Measurements from ENCODE around the gene MCCD1. TPM values are rescaled to one million over a fixed set of nuclear protein-coding genes. Genes with fewer than 3 reads are reported as not detected.

The MCCD1 gene
- total RNA-seq, 1 experiment from 2014 or later: not detected

GRCh38 chr6:31530659-31531058 lies 1.9 kb downstream of the MCCD1 start:
- no peaks in the 10 kb centered on the region for H3K4me1 ChIP-seq

GRCh38 chr6:31531162-31531561 lies 2.4 kb downstream of the MCCD1 start:
- no peaks in the 10 kb centered on the region for H3K9me3 ChIP-seq
- DNase-seq: no peak
- H3K4me3 ChIP-seq (ENCODE audit: low read depth, low read length): no peak overlapping the region
- no peak overlapping the region for H3K4me3 Mint-ChIP-seq (ENCODE audit: unreplicated experiment)
- no TSS peak for BruUV-seq (replicated peaks)
- H3K4me1 ChIP-seq: no peaks in the 10 kb centered on the region
- intact Hi-C loops (cut with micrococcal nuclease; ENCODE audit: unreplicated experiment): no loop called here
- H3K4me1 Mint-ChIP-seq (ENCODE audit: low read depth, unreplicated experiment): peaks cover 9% of the 10 kb centered on the region
- TF ChIP-seq CTCF (IDR thresholded peaks at IDR 0.05; ENCODE audit: insufficient read depth in 1 of 2, low read depth in 1 of 2, low read length in 1 of 2, severe bottlenecking in 1 of 2, unreplicated experiment in 1 of 2): no peak
- ChIA-PET CTCF (no interaction called here), POLR2A (interaction anchor here (0.6 kb wide), 1 partner anchor 33 kb away, joined by 3 read pairs; the partner anchor contains the start of gene MICB)
- no peaks in the 10 kb centered on the region for H3K27me3 ChIP-seq (replicated peaks; ENCODE audit: control insufficient read depth, insufficient read depth, low read length)
- peaks cover 12% of the 10 kb centered on the region for H3K36me3 ChIP-seq (ENCODE audit: control insufficient read depth, insufficient read depth, low read length)
- no peaks in the 10 kb centered on the region for H3K9me3 Mint-ChIP-seq (ENCODE audit: unreplicated experiment)
- H3K36me3 Mint-ChIP-seq (ENCODE audit: insufficient read depth, unreplicated experiment): peaks cover 90% of the 10 kb centered on the region
- peak overlapping the region; percentile 23 for H3K27ac Mint-ChIP-seq (ENCODE audit: unreplicated experiment)
- H3K27me3 Mint-ChIP-seq (ENCODE audit: insufficient read depth, unreplicated experiment): no peaks in the 10 kb centered on the region

More at GRCh38 chr6:31530659-31531058, 1.9 kb downstream of the MCCD1 start:
- Mint-ChIP-seq H3K36me3 (ENCODE audit: insufficient read depth, unreplicated experiment) (peaks cover 84% of the 10 kb centered on the region), H3K27ac (ENCODE audit: unreplicated experiment) (peak overlapping the region; percentile 23), H3K9me3 (ENCODE audit: unreplicated experiment) (no peaks in the 10 kb centered on the region), H3K4me3 (ENCODE audit: unreplicated experiment) (no peak overlapping the region), H3K27me3 (ENCODE audit: insufficient read depth, unreplicated experiment) (no peaks in the 10 kb centered on the region), H3K4me1 (ENCODE audit: low read depth, unreplicated experiment) (peaks cover 9% of the 10 kb centered on the region)
- TF ChIP-seq CTCF (IDR thresholded peaks at IDR 0.05; ENCODE audit: insufficient read depth in 1 of 2, low read depth in 1 of 2, low read length in 1 of 2, severe bottlenecking in 1 of 2, unreplicated experiment in 1 of 2): no peak
- POLR2A ChIA-PET: no interaction called here
- no peak for DNase-seq
- Histone ChIP-seq H3K9me3 (no peaks in the 10 kb centered on the region), H3K36me3 (ENCODE audit: control insufficient read depth, insufficient read depth, low read length) (peaks cover 12% of the 10 kb centered on the region), H3K27me3 (replicated peaks; ENCODE audit: control insufficient read depth, insufficient read depth, low read length) (no peaks in the 10 kb centered on the region), H3K4me3 (ENCODE audit: low read depth, low read length) (no peak overlapping the region)
- intact Hi-C loops (cut with micrococcal nuclease; ENCODE audit: unreplicated experiment): no loop called here
- CTCF ChIA-PET: no interaction called here
- TSS peak; percentile 1 for BruUV-seq (replicated peaks)

GRCh38 chr6:31531771-31532643 lies 3.2 kb downstream of the MCCD1 start:
- Mint-ChIP-seq H3K9me3 (ENCODE audit: unreplicated experiment) (no peaks in the 10 kb centered on the region), H3K27me3 (ENCODE audit: insufficient read depth, unreplicated experiment) (no peaks in the 10 kb centered on the region)
- CTCF ChIA-PET: no interaction called here

More at GRCh38 chr6:31531771-31532643, 3.2 kb downstream of the MCCD1 start:
- no peaks in the 10 kb centered on the region for H3K27me3 ChIP-seq (replicated peaks; ENCODE audit: control insufficient read depth, insufficient read depth, low read length)
- Mint-ChIP-seq H3K27ac (ENCODE audit: unreplicated experiment) (no peak overlapping the region), H3K4me1 (ENCODE audit: low read depth, unreplicated experiment) (peaks cover 9% of the 10 kb centered on the region), H3K36me3 (ENCODE audit: insufficient read depth, unreplicated experiment) (peaks cover 97% of the 10 kb centered on the region), H3K4me3 (ENCODE audit: unreplicated experiment) (no peak overlapping the region)
- H3K4me3 ChIP-seq (ENCODE audit: low read depth, low read length): no peak overlapping the region
- no peak for TF ChIP-seq CTCF (IDR thresholded peaks at IDR 0.05; ENCODE audit: insufficient read depth in 1 of 2, low read depth in 1 of 2, low read length in 1 of 2, severe bottlenecking in 1 of 2, unreplicated experiment in 1 of 2)
- intact Hi-C loops (cut with micrococcal nuclease; ENCODE audit: unreplicated experiment): no loop called here
- DNase-seq: no peak
- POLR2A ChIA-PET: interaction anchor here (0.6 kb wide), 1 partner anchor 34 kb away, joined by 3 read pairs; the partner anchor contains the start of gene MICB
- H3K36me3 ChIP-seq (ENCODE audit: control insufficient read depth, insufficient read depth, low read length): peaks cover 14% of the 10 kb centered on the region
- H3K4me1 ChIP-seq: no peaks in the 10 kb centered on the region
- no TSS peak for BruUV-seq (replicated peaks)
- H3K9me3 ChIP-seq: no peaks in the 10 kb centered on the region
